ENCODE results near the gene GRIK4.

GRCh38 chr11:120752668-120753067 lies 241.1 kb downstream of the GRIK4 start:
- TF ChIP-seq CTCF (IDR thresholded peaks at IDR 0.05) (no peak), POLR2A (IDR thresholded peaks at IDR 0.05) (no peak)
